Measurements from ENCODE around the gene NMNAT2. TPM values are rescaled to one million over a fixed set of nuclear protein-coding genes. Genes with fewer than 3 reads are reported as not detected.

NMNAT2 gene
- total and polyA plus RNA-seq, 2 of the 8 experiments (the other 6 are each of a cell fraction or from before 2014, with no cell fraction given), result 6.5 to 20.9 TPM

- TF ChIP-seq CHD7 (IDR thresholded peaks at IDR 0.05; ENCODE audit: insufficient replicate concordance, low read length), result no peak
- TF ChIP-seq CBX8 (IDR thresholded peaks at IDR 0.05; ENCODE audit: borderline replicate concordance, low read depth, low read length), result no peak
- no peak for TF ChIP-seq RFX5 (IDR thresholded peaks at IDR 0.05; ENCODE audit: borderline replicate concordance, low read depth, low read length)
- no peak for TF ChIP-seq TCF12 (IDR thresholded peaks at IDR 0.05; ENCODE audit: low read depth, low read length)
- no peak for TF ChIP-seq KDM4A (IDR thresholded peaks at IDR 0.05; ENCODE audit: low read depth, low read length, severe bottlenecking)
- TF ChIP-seq TAF7 (optimal IDR thresholded peaks at IDR 0.05; ENCODE audit: borderline replicate concordance, low read depth, low read length), result no peak
- TF ChIP-seq RAD21 (IDR thresholded peaks at IDR 0.05 in 1 of 2, conservative IDR thresholded peaks at IDR 0.05 in 1 of 2; ENCODE audit: low read depth in 2 of 2, low read length in 2 of 2), result no peak
- TF ChIP-seq GTF2F1 (IDR thresholded peaks at IDR 0.05; ENCODE audit: borderline replicate concordance, low read depth, low read length), result no peak
- no peak for TF ChIP-seq NANOG (IDR thresholded peaks at IDR 0.05; ENCODE audit: insufficient read depth, low read depth, low read length, poor library complexity, severe bottlenecking)
- no peak for TF ChIP-seq SAP30 (IDR thresholded peaks at IDR 0.05; ENCODE audit: insufficient read depth, insufficient replicate concordance, low read length)
- TF ChIP-seq CBX5 (IDR thresholded peaks at IDR 0.05; ENCODE audit: low read depth, low read length), result no peak
Measured at GRCh38 chr1:183199304-183199703, 218.9 kb downstream of the NMNAT2 start (continued).
